Jurkat, Clone E6-1 (cell line): Measurements from ENCODE around the gene CAMTA1.

Experiments used
- DNase-seq: peaks from one replicate; pipeline ENCODE4 v3.0.0-alpha.2; 2011; ENCODE audit warnings: low read depth, low spot score
- H3K4me3 ChIP-seq: 2 replicates; pipeline ENCODE4 v1.5.1; 2011; ENCODE audit warnings: mild to moderate bottlenecking, low read length, control low read depth, moderate library complexity

CAMTA1 gene

GRCh38 chr1:7582460-7582972 lies 797.3 kb downstream of the CAMTA1 start:
- DNase-seq: peak; percentile 5
- no peak overlapping the region for H3K4me3 ChIP-seq

- no peak for DNase-seq
- no peak overlapping the region for H3K4me3 ChIP-seq
These were observed 798.2 kb downstream of the CAMTA1 start for GRCh38 chr1:7583291-7584096.

- DNase-seq: no peak
These were observed 798.9 kb downstream of the CAMTA1 start for GRCh38 chr1:7584157-7584556.

GRCh38 chr1:7584643-7585042 lies 799.4 kb downstream of the CAMTA1 start:
- no peak overlapping the region for H3K4me3 ChIP-seq
- DNase-seq: no peak

More at GRCh38 chr1:7584157-7584556, 798.9 kb downstream of the CAMTA1 start:
- H3K4me3 ChIP-seq: no peak overlapping the region

- no peak overlapping the region for H3K4me3 ChIP-seq
- DNase-seq: no peak
These were observed 800.1 kb downstream of the CAMTA1 start for GRCh38 chr1:7585216-7585907.

- DNase-seq: no peak
- H3K4me3 ChIP-seq: no peak overlapping the region
These were observed 801.0 kb downstream of the CAMTA1 start for GRCh38 chr1:7586031-7586941.

- H3K4me3 ChIP-seq: no peak overlapping the region
- no peak for DNase-seq
These were observed 802.0 kb downstream of the CAMTA1 start for GRCh38 chr1:7587108-7587772.

- H3K4me3 ChIP-seq: no peak overlapping the region
- no peak for DNase-seq
These were observed 802.7 kb downstream of the CAMTA1 start for GRCh38 chr1:7587773-7588456.

- no peak overlapping the region for H3K4me3 ChIP-seq
- DNase-seq: no peak
These were observed 803.2 kb downstream of the CAMTA1 start for GRCh38 chr1:7588457-7588827.

GRCh38 chr1:7589080-7589735 lies 804.0 kb downstream of the CAMTA1 start:
- DNase-seq: no peak
- H3K4me3 ChIP-seq: no peak overlapping the region

- H3K4me3 ChIP-seq: no peak overlapping the region
- DNase-seq: no peak
These were observed 804.6 kb downstream of the CAMTA1 start for GRCh38 chr1:7589774-7590425.

- no peak overlapping the region for H3K4me3 ChIP-seq
- DNase-seq: no peak
These were observed 805.2 kb downstream of the CAMTA1 start for GRCh38 chr1:7590426-7590790.

GRCh38 chr1:7591565-7591964 lies 806.3 kb downstream of the CAMTA1 start:
- no peak for DNase-seq
- H3K4me3 ChIP-seq: no peak overlapping the region

- H3K4me3 ChIP-seq: no peak overlapping the region
- DNase-seq: no peak
These were observed 807.0 kb downstream of the CAMTA1 start for GRCh38 chr1:7592120-7592798.

GRCh38 chr1:7594002-7594713 lies 808.9 kb downstream of the CAMTA1 start:
- no peak for DNase-seq
- no peak overlapping the region for H3K4me3 ChIP-seq

GRCh38 chr1:7594714-7595295 lies 809.6 kb downstream of the CAMTA1 start:
- DNase-seq: no peak
- H3K4me3 ChIP-seq: no peak overlapping the region
